Measurements from ENCODE around the gene CLEC2D. TPM values are rescaled to one million over a fixed set of nuclear protein-coding genes. Genes with fewer than 3 reads are reported as not detected.
"Not testable (repeated sequence)": the region's sequence is repeated elsewhere in the genome, so short reads cannot be mapped to it uniquely, and the experiment has no call there.

CLEC2D gene
- total RNA-seq, 1 experiment from 2014 or later, result 32.6 TPM

- BruUV-seq (replicated peaks), result no TSS peak
- CTCF ChIA-PET, result interaction anchor here (0.9 to 1.1 kb wide), 2 partner anchors 9 to 46 kb away, joined by 4 to 6 read pairs; no protein-coding TSS in a partner anchor
- no peak for TF ChIP-seq EZH2 (IDR thresholded peaks at IDR 0.05; ENCODE audit: low read depth)
- TF ChIP-seq CTCF (conservative IDR thresholded peaks at IDR 0.05), result no peak
- no peak for DNase-seq
- H3K9me2 ChIP-seq (ENCODE audit: insufficient read depth), result no peaks in the 10 kb centered on the region
- 0 out of 2 replicates have a peak, but pooled peaks cover 2% of the 10 kb centered on the region for H3K9me3 ChIP-seq (ENCODE audit: insufficient read depth, low read depth)
- H3K4me3 ChIP-seq, result no peak overlapping the region
- H4K20me1 ChIP-seq (ENCODE audit: insufficient read depth), result no peaks in the 10 kb centered on the region
- no peaks in the 10 kb centered on the region for H3K79me2 ChIP-seq (ENCODE audit: low read depth)
- H3K4me2 ChIP-seq, result no peak overlapping the region
- intact Hi-C loops (cut with micrococcal nuclease; ENCODE audit: unreplicated experiment), result loop anchor here (1.0 to 5.0 kb wide), 2 partner anchors 62 to 75 kb away; no protein-coding TSS in a partner anchor
- H3K27ac ChIP-seq, result no peak overlapping the region
- H3K27me3 ChIP-seq (ENCODE audit: insufficient read depth, low read depth), result no peaks in the 10 kb centered on the region
- POLR2A ChIA-PET (ENCODE audit: unreplicated experiment), result no interaction called here
- H3K4me1 ChIP-seq (replicated peaks; ENCODE audit: insufficient read depth), result peaks cover 15% of the 10 kb centered on the region
- peaks cover 13% of the 10 kb centered on the region for H3F3A ChIP-seq (ENCODE audit: insufficient read depth, low read depth)
- H3K36me3 ChIP-seq (ENCODE audit: low read depth), result no peaks in the 10 kb centered on the region
- no peak overlapping the region for H2AFZ ChIP-seq
Observed at GRCh38 chr12:9708853-9709252, 39.3 kb downstream of the CLEC2D start.

GRCh38 chr12:9710584-9711375, 41.3 kb downstream of the CLEC2D start:
- Histone ChIP-seq H3K79me2 (ENCODE audit: low read depth) (no peaks in the 10 kb centered on the region), H3K9me2 (ENCODE audit: insufficient read depth) (no peaks in the 10 kb centered on the region), H4K20me1 (ENCODE audit: insufficient read depth) (no peaks in the 10 kb centered on the region), H3K4me3 (no peak overlapping the region), H3K27ac (no peak overlapping the region), H3K4me2 (no peak overlapping the region), H3F3A (ENCODE audit: insufficient read depth, low read depth) (peaks cover 9% of the 10 kb centered on the region), H3K9me3 (ENCODE audit: insufficient read depth, low read depth) (no peaks in the 10 kb centered on the region), H3K36me3 (ENCODE audit: low read depth) (no peaks in the 10 kb centered on the region), H2AFZ (no peak overlapping the region), H3K4me1 (replicated peaks; ENCODE audit: insufficient read depth) (peaks cover 13% of the 10 kb centered on the region), H3K27me3 (ENCODE audit: insufficient read depth, low read depth) (no peaks in the 10 kb centered on the region)
- DNase-seq, result no peak
- POLR2A ChIA-PET (ENCODE audit: unreplicated experiment), result interaction anchor here (0.6 kb wide), 1 partner anchor 11 kb away, joined by 4 read pairs; no protein-coding TSS in a partner anchor
- TF ChIP-seq EZH2 (IDR thresholded peaks at IDR 0.05; ENCODE audit: low read depth), result no peak
- no peak for TF ChIP-seq CTCF (conservative IDR thresholded peaks at IDR 0.05)
- BruUV-seq (replicated peaks), result no TSS peak
- intact Hi-C loops (cut with micrococcal nuclease; ENCODE audit: unreplicated experiment), result no loop called here
- CTCF ChIA-PET, result no interaction called here

- H3K4me3 ChIP-seq, result no peak overlapping the region
Observed at GRCh38 chr12:9711664-9712063, 42.2 kb downstream of the CLEC2D start.

GRCh38 chr12:9713032-9713558, 43.6 kb downstream of the CLEC2D start:
- H3K27ac ChIP-seq; intact Hi-C loops (cut with micrococcal nuclease; ENCODE audit: unreplicated experiment); H3K9me3 ChIP-seq (ENCODE audit: insufficient read depth, low read depth); H4K20me1 ChIP-seq (ENCODE audit: insufficient read depth); H3F3A ChIP-seq (ENCODE audit: insufficient read depth, low read depth); H3K36me3 ChIP-seq (ENCODE audit: low read depth); CTCF ChIA-PET; BruUV-seq (replicated peaks); H3K79me2 ChIP-seq (ENCODE audit: low read depth); H3K4me3 ChIP-seq; POLR2A ChIA-PET (ENCODE audit: unreplicated experiment); H3K27me3 ChIP-seq (ENCODE audit: insufficient read depth, low read depth); H3K4me1 ChIP-seq (replicated peaks; ENCODE audit: insufficient read depth); H3K9me2 ChIP-seq (ENCODE audit: insufficient read depth); H3K4me2 ChIP-seq; DNase-seq; H2AFZ ChIP-seq: not testable (repeated sequence)

More at GRCh38 chr12:9711664-9712063, 42.2 kb downstream of the CLEC2D start:
- Histone ChIP-seq H3K27ac (no peak overlapping the region), H3K36me3 (ENCODE audit: low read depth) (no peaks in the 10 kb centered on the region), H3K4me2 (no peak overlapping the region), H3F3A (ENCODE audit: insufficient read depth, low read depth) (0 out of 2 replicates have a peak, but pooled peaks cover under 1% of the 10 kb centered on the region), H4K20me1 (ENCODE audit: insufficient read depth) (no peaks in the 10 kb centered on the region), H3K9me3 (ENCODE audit: insufficient read depth, low read depth) (no peaks in the 10 kb centered on the region), H2AFZ (no peak overlapping the region), H3K4me1 (replicated peaks; ENCODE audit: insufficient read depth) (peaks cover 4% of the 10 kb centered on the region), H3K79me2 (ENCODE audit: low read depth) (no peaks in the 10 kb centered on the region), H3K9me2 (ENCODE audit: insufficient read depth) (no peaks in the 10 kb centered on the region), H3K27me3 (ENCODE audit: insufficient read depth, low read depth) (no peaks in the 10 kb centered on the region)
- ChIA-PET CTCF (no interaction called here), POLR2A (ENCODE audit: unreplicated experiment) (interaction anchor here (0.7 kb wide), 1 partner anchor 214 kb away, joined by 4 read pairs; no protein-coding TSS in a partner anchor)
- no peak for DNase-seq
- no TSS peak for BruUV-seq (replicated peaks)
- no peak for TF ChIP-seq EZH2 (IDR thresholded peaks at IDR 0.05; ENCODE audit: low read depth)
- TF ChIP-seq CTCF (conservative IDR thresholded peaks at IDR 0.05), result no peak
- intact Hi-C loops (cut with micrococcal nuclease; ENCODE audit: unreplicated experiment), result no loop called here

Data from PC-9 (cell line).